IMR-90 (cell line): ENCODE data around the gene TNIP2. TPM values are rescaled to one million over a fixed set of nuclear protein-coding genes. Genes with fewer than 3 reads are reported as not detected.
A peak's percentile ranks its signal among the peaks of the same experiment; 100 is the strongest.

Source experiments
- ATAC-seq: fragments of 200-7000 bp; cut with Tn5 transposase; 2 replicates; pipeline ENCODE4 v1.9.1; 2020; ENCODE audit warnings: low read depth, mild to moderate bottlenecking, moderate library complexity
- BruUV-seq: library from RNA; stranded (reverse); fragments of 400-500 nt; replicated peaks from 2 replicates; lab custom pipeline; 2021; lab: Mats Ljungman, UMichigan
- CTCF ChIA-PET: fragments of 300-600 bp; formaldehyde crosslinking; extraction: SDS; loops from one replicate; lab custom pipeline; 2021; ENCODE audit warnings: antibody characterized with exemption; lab: Yijun Ruan, JAX
- POLR2A ChIA-PET: fragments of 300-600 bp; sonication (Branson Sonifier 250); formaldehyde crosslinking; loops from one replicate; lab custom pipeline; 2022; ENCODE audit warnings: antibody characterized with exemption; ENCODE audit not compliant: unreplicated experiment; lab: Charles Lee
- DNase-seq: peaks from one replicate; pipeline ENCODE4 v3.0.0; 2013
- H2AFZ ChIP-seq: replicated peaks from 2 replicates; pipeline ENCODE3; 2013; ENCODE audit warnings: low read length, mild to moderate bottlenecking; ENCODE audit not compliant: poor library complexity
- H2AK5ac ChIP-seq: 2 replicates; pipeline ENCODE4 v1.6.1; 2013; ENCODE audit warnings: low read depth, low read length, inconsistent platforms
- H2AK9ac ChIP-seq: replicated peaks from 2 replicates; pipeline ENCODE3; 2013; ENCODE audit warnings: mild to moderate bottlenecking, low read depth, low read length, moderate library complexity; ENCODE audit not compliant: poor library complexity
- H2BK120ac ChIP-seq: 2 replicates; pipeline ENCODE4 v1.6.1; 2013; ENCODE audit warnings: low read depth, low read length, inconsistent platforms
- H2BK15ac ChIP-seq: 3 replicates; pipeline ENCODE4 v1.6.1; 2013; ENCODE audit warnings: low read depth, low read length, inconsistent platforms
- H2BK20ac ChIP-seq: 2 replicates; pipeline ENCODE4 v1.6.1; 2013; ENCODE audit warnings: low read depth, mild to moderate bottlenecking, inconsistent platforms, low read length, moderate library complexity
- H2BK5ac ChIP-seq: 2 replicates; pipeline ENCODE4 v1.6.1; 2013; ENCODE audit warnings: mild to moderate bottlenecking, low read depth, low read length, inconsistent platforms; ENCODE audit not compliant: poor library complexity, severe bottlenecking
- H3K14ac ChIP-seq: replicated peaks from 2 replicates; pipeline ENCODE4 v1.6.1; 2013; ENCODE audit warnings: low read depth, low read length, inconsistent platforms
- H3K18ac ChIP-seq: 2 replicates; pipeline ENCODE4 v1.6.1; 2013; ENCODE audit warnings: low read depth, low read length, control low read depth
- H3K23ac ChIP-seq: 2 replicates; pipeline ENCODE4 v1.6.1; 2013; ENCODE audit warnings: low read depth, low read length, inconsistent platforms
- H3K27ac ChIP-seq: 2 replicates; pipeline ENCODE4 v1.5.1; 2013; ENCODE audit warnings: mild to moderate bottlenecking, control low read depth, low read length; ENCODE audit not compliant: insufficient read depth
- H3K27me3 ChIP-seq: 2 replicates; pipeline ENCODE4 v1.6.1; 2013; ENCODE audit warnings: low read length; ENCODE audit not compliant: control insufficient read depth, insufficient read depth
- H3K36me3 ChIP-seq: 2 replicates; pipeline ENCODE4 v1.6.1; 2013; ENCODE audit warnings: low read length, mixed read lengths; ENCODE audit not compliant: control insufficient read depth, insufficient read depth
- H3K4ac ChIP-seq: 2 replicates; pipeline ENCODE4 v1.6.1; 2013; ENCODE audit warnings: low read depth, low read length, inconsistent platforms
- H3K4me1 ChIP-seq: 2 replicates; pipeline ENCODE4 v1.6.1; 2013; ENCODE audit warnings: low read length, mixed read lengths; ENCODE audit not compliant: control insufficient read depth, insufficient read depth
- H3K4me2 ChIP-seq: 2 replicates; pipeline ENCODE4 v1.6.1; 2013; ENCODE audit warnings: low read depth, mild to moderate bottlenecking, control low read depth, low read length, moderate library complexity
- H3K4me3 ChIP-seq: 2 replicates; pipeline ENCODE4 v1.5.1; 2013; ENCODE audit warnings: low read depth, mild to moderate bottlenecking, control low read depth, low read length, moderate library complexity; ENCODE audit not compliant: insufficient read depth
- H3K56ac ChIP-seq: 2 replicates; pipeline ENCODE4 v1.6.1; 2013; ENCODE audit warnings: low read length, inconsistent platforms; ENCODE audit not compliant: insufficient read depth; ENCODE audit errors: extremely low read depth
- H3K79me1 ChIP-seq, 2 experiments: 2 replicates each; pipeline ENCODE4 v1.6.1; 2013; ENCODE audit warnings: low read length in 2 of 2, inconsistent platforms in 1 of 2, low read depth in 1 of 2
- H3K9ac ChIP-seq: 2 replicates; pipeline ENCODE4 v1.6.1; 2013; ENCODE audit warnings: low read depth, low read length, control low read depth
- H3K9me1 ChIP-seq: 2 replicates; pipeline ENCODE4 v1.6.1; 2013; ENCODE audit warnings: low read length, inconsistent platforms; ENCODE audit not compliant: insufficient read depth
- H3K9me3 ChIP-seq: 2 replicates; pipeline ENCODE4 v1.6.1; 2013; ENCODE audit warnings: low read length; ENCODE audit not compliant: control insufficient read depth, insufficient read depth
- H4K20me1 ChIP-seq: 2 replicates; pipeline ENCODE4 v1.6.1; 2013; ENCODE audit warnings: low read length, inconsistent platforms; ENCODE audit not compliant: insufficient read depth
- H4K5ac ChIP-seq: 2 replicates; pipeline ENCODE4 v1.6.1; 2013; ENCODE audit warnings: mild to moderate bottlenecking, low read depth, low read length, control low read depth
- H4K8ac ChIP-seq, 2 experiments: 2 replicates each; pipeline ENCODE4 v1.6.1; 2013; ENCODE audit warnings: low read depth in 2 of 2, low read length in 2 of 2, control low read depth in 1 of 2, inconsistent platforms in 1 of 2
- H4K91ac ChIP-seq: 2 replicates; pipeline ENCODE4 v1.6.1; 2013; ENCODE audit warnings: low read depth, low read length, inconsistent platforms; ENCODE audit not compliant: insufficient read depth
- SMC3 ChIP-seq: fragments of 150-350 bp; IDR thresholded peaks from 2 replicates; pipeline ENCODE4 v1.6.1; 2016; ENCODE audit warnings: low read depth, mild to moderate bottlenecking, antibody characterized with exemption, low read length, moderate library complexity
- WGBS, 2 experiments: methylation state at CpG; one replicate each; pipeline versions ENCODE4 v1.1.5 to v1.1.7; 2013; ENCODE audit warnings: missing lambda C conversion rate in 2 of 2; ENCODE audit not compliant: insufficient read length in 1 of 2; ENCODE audit errors: extremely low coverage in 2 of 2; 5-methylcytosine and 5-hydroxymethylcytosine counted together
- dilution Hi-C: fragments of 300-500 bp; cut with HindIII; formaldehyde crosslinking; loops from one replicate; pipeline ENCODE4 v1.14.3; 2018; ENCODE audit warnings: low sequenced_read_pairs; ENCODE audit not compliant: unreplicated experiment
- in situ Hi-C: fragments of 300-500 bp; cut with MboI; formaldehyde crosslinking; loops from 3 replicates; pipeline ENCODE4 v1.14.3; 2019; ENCODE audit warnings: low sequenced_read_pairs, inconsistent platforms, mixed read lengths
- intact Hi-C: fragments of 100-400 bp; cut with micrococcal nuclease; formaldehyde crosslinking; loops from 2 replicates; pipeline ENCODE4 v1.10.0; 2022
- polyA plus RNA-seq, 3 experiments: library from polyadenylated mRNA; depleted of rRNA; stranded (reverse); fragments of >200 nt; gene quantifications; 2 replicates each; pipeline ENCODE4 v1.2.3, GENCODE V29; 2012; ENCODE audit warnings: low replicate concordance in 1 of 3
- total RNA-seq: library from RNA; depleted of rRNA; stranded (reverse); fragments of >200 nt; gene quantifications from 2 replicates; pipeline ENCODE4 v1.2.3, GENCODE V29; 2012

Gene TNIP2
- total and polyA plus RNA-seq, 2 of the 4 experiments (the other 2 are of a cell fraction) = 33.3 to 38.5 TPM

DNA sequence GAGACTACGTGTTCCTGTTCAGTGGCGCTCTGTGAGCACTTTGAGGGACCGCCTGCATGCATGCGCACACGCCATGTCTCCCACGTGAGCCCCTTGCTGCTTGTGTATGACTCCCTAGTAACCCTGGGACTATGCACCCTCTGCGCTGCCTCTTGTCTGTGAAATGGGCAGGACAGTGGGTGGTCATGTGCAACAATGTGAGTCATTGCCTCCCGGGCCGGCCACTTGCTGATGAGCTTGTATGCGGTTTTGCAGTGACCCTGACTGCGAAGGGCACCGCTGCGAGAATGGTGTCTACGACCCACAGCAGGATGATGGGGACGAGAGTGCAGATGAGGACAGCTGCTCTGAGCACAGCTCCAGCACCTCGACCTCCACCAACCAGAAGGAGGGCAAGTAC is 61.4 kb downstream of the TNIP2 start:
- no peaks in the 10 kb centered on the region for H3K9me3 ChIP-seq
- in situ Hi-C loops (no loop called here), dilution Hi-C loops (no loop called here), intact Hi-C loops (no loop called here)
- H3K4ac ChIP-seq = no peak overlapping the region
- CTCF ChIA-PET = no interaction called here
- H3K27me3 ChIP-seq = no peaks in the 10 kb centered on the region
- H4K8ac ChIP-seq = no peak overlapping the region
- H2AFZ ChIP-seq = no peak overlapping the region
- H2AK5ac ChIP-seq = no peak overlapping the region
- peak; percentile 16 for DNase-seq
- H3K4me3 ChIP-seq = no peak overlapping the region
- POLR2A ChIA-PET = no interaction called here
- TF ChIP-seq SMC3 = no peak
- 80% methylated on average over 6 of the region's 16 CpGs; no CpG with 5 or more reads in 1 of the 2 experiments for WGBS, 2 experiments
- H3K4me2 ChIP-seq = no peak overlapping the region
- peaks cover 19 to 49% of the 10 kb centered on the region in 2 experiments; a peak in 3 of 4 replicates for H3K79me1 ChIP-seq
- no peak overlapping the region for H2BK20ac ChIP-seq
- no peak overlapping the region for H3K56ac ChIP-seq
- H2BK5ac ChIP-seq = no peak overlapping the region
- H3K9me1 ChIP-seq = peaks cover 12% of the 10 kb centered on the region
- H3K4me1 ChIP-seq = no peaks in the 10 kb centered on the region
- no peak for ATAC-seq
- no peak overlapping the region for H3K18ac ChIP-seq
- no peak overlapping the region for H3K27ac ChIP-seq
- H2AK9ac ChIP-seq = no peak overlapping the region
- no TSS peak for BruUV-seq
- H4K20me1 ChIP-seq = peaks cover 3% of the 10 kb centered on the region; the same call in 1 of the 2 replicates
- H3K23ac ChIP-seq = no peak overlapping the region
- H2BK15ac ChIP-seq = no peak overlapping the region
- H4K5ac ChIP-seq = no peak overlapping the region
- no peak overlapping the region for H2BK120ac ChIP-seq
- no peak overlapping the region for H3K9ac ChIP-seq
- no peak overlapping the region for H4K91ac ChIP-seq
- no peak overlapping the region for H3K14ac ChIP-seq
- H3K36me3 ChIP-seq = peaks cover 77% of the 10 kb centered on the region
